ENCODE results near the gene MYPOP. TPM values are rescaled to one million over a fixed set of nuclear protein-coding genes. Genes with fewer than 3 reads are reported as not detected.
A peak's percentile ranks its signal among the peaks of the same experiment; 100 is the strongest.

Gene MYPOP
- total and polyA plus RNA-seq, 2 of the 13 experiments (the other 11 are each of a cell fraction or from before 2014, with no cell fraction given): 2.3 to 2.7 TPM

DNA sequence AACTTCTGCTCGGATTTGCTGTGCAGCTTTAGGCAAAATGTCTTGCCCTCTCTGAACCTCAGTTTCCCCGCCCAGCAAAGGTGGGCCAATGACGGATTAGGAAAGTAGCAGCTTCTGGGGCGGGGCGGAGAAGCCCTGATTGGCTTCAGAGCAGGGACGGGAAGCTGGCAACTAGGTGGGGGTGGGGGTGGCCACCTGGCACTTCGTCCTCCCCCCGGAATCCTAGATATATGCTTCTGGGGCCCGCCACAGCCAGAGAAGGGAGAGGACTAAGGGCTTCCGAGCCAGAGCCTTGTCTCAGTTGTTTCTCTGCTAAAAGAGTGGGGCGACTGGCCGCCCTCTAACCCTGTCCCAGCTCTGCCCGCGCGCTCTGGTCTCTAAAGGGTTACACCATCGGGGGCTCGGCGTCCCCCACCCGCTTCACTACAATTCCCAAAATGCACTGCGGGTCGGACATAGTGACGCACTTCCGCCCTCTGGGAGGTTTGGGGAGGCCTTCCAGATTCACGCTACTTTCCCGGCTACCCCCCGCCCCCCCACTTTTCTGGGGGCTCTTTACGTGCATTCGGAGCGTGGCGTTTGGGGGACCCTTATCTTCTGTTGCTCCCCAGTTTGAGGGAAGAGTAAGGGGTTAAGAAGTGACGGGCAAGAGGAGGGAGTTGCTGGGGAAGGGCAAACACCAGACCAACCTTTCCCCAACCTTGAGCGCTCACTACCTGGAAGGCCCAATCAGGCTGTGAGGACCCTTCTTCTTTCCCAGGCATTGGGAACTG lies 15.8 kb downstream of the MYPOP start (continued):
- TF ChIP-seq BCLAF1 (IDR thresholded peaks at IDR 0.05) (no peak), SSRP1 (CRISPR knock-in tag; IDR thresholded peaks at IDR 0.05) (no peak), ZNF607 (CRISPR knock-in tag; IDR thresholded peaks at IDR 0.05; ENCODE audit: borderline replicate concordance) (no peak), IRF2 (CRISPR knock-in tag; IDR thresholded peaks at IDR 0.05) (peak; percentile 84), HNRNPK (IDR thresholded peaks at IDR 0.05; ENCODE audit: low read depth, low read length, poor library complexity, severe bottlenecking) (no peak), NRL (CRISPR knock-in tag; IDR thresholded peaks at IDR 0.05; ENCODE audit: borderline replicate concordance) (0 out of 2 replicates have a peak, but pooled peaks have one; percentile 59), ZNF430 (CRISPR knock-in tag; IDR thresholded peaks at IDR 0.05) (peak; percentile 79; the same call in 1 of the 2 replicates), HNF1B (CRISPR knock-in tag; IDR thresholded peaks at IDR 0.05) (no peak; the same call in 1 of the 2 replicates), TCF7 (IDR thresholded peaks at IDR 0.05; ENCODE audit: low read depth) (no peak), ZNF136 (CRISPR knock-in tag; IDR thresholded peaks at IDR 0.05; ENCODE audit: low read depth) (no peak), MYPOP (CRISPR knock-in tag; IDR thresholded peaks at IDR 0.05) (0 out of 2 replicates have a peak, but pooled peaks have one; percentile 66), ZNF883 (CRISPR knock-in tag; IDR thresholded peaks at IDR 0.05; ENCODE audit: not compliant biosample characterization) (no peak), HMGA1 (CRISPR knock-in tag; conservative IDR thresholded peaks at IDR 0.05) (no peak), ZBTB37 (CRISPR knock-in tag; IDR thresholded peaks at IDR 0.05) (no peak)
- TF ChIP-seq, protein P1, sequence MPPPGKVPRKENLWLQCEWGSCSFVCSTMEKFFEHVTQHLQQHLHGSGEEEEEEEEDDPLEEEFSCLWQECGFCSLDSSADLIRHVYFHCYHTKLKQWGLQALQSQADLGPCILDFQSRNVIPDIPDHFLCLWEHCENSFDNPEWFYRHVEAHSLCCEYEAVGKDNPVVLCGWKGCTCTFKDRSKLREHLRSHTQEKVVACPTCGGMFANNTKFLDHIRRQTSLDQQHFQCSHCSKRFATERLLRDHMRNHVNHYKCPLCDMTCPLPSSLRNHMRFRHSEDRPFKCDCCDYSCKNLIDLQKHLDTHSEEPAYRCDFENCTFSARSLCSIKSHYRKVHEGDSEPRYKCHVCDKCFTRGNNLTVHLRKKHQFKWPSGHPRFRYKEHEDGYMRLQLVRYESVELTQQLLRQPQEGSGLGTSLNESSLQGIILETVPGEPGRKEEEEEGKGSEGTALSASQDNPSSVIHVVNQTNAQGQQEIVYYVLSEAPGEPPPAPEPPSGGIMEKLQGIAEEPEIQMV (CRISPR knock-in tag; IDR thresholded peaks at IDR 0.05; ENCODE audit: low read depth): 0 out of 2 replicates have a peak, but pooled peaks have one; percentile 57
- TF ChIP-seq, protein P2, sequence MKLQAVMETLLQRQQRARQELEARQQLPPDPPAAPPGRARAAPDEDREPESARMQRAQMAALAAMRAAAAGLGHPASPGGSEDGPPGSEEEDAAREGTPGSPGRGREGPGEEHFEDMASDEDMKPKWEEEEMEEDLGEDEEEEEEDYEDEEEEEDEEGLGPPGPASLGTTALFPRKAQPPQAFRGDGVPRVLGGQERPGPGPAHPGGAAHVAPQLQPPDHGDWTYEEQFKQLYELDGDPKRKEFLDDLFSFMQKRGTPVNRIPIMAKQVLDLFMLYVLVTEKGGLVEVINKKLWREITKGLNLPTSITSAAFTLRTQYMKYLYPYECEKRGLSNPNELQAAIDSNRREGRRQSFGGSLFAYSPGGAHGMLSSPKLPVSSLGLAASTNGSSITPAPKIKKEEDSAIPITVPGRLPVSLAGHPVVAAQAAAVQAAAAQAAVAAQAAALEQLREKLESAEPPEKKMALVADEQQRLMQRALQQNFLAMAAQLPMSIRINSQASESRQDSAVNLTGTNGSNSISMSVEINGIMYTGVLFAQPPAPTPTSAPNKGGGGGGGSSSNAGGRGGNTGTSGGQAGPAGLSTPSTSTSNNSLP (IDR thresholded peaks at IDR 0.05; ENCODE audit: low read depth, low read length): no peak
- TF ChIP-seq, protein P3, sequence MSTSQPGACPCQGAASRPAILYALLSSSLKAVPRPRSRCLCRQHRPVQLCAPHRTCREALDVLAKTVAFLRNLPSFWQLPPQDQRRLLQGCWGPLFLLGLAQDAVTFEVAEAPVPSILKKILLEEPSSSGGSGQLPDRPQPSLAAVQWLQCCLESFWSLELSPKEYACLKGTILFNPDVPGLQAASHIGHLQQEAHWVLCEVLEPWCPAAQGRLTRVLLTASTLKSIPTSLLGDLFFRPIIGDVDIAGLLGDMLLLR (CRISPR knock-in tag; IDR thresholded peaks at IDR 0.05): no peak
